ENCODE results near the gene GZMM.

Gene GZMM

GRCh38 chr19:543910-544608, at the start of gene GZMM:
Gene GZMM (plus strand): TSS chr19:544053. CDS start chr19:544072, 19 bp downstream.
- DNase-seq = no peak

DNA sequence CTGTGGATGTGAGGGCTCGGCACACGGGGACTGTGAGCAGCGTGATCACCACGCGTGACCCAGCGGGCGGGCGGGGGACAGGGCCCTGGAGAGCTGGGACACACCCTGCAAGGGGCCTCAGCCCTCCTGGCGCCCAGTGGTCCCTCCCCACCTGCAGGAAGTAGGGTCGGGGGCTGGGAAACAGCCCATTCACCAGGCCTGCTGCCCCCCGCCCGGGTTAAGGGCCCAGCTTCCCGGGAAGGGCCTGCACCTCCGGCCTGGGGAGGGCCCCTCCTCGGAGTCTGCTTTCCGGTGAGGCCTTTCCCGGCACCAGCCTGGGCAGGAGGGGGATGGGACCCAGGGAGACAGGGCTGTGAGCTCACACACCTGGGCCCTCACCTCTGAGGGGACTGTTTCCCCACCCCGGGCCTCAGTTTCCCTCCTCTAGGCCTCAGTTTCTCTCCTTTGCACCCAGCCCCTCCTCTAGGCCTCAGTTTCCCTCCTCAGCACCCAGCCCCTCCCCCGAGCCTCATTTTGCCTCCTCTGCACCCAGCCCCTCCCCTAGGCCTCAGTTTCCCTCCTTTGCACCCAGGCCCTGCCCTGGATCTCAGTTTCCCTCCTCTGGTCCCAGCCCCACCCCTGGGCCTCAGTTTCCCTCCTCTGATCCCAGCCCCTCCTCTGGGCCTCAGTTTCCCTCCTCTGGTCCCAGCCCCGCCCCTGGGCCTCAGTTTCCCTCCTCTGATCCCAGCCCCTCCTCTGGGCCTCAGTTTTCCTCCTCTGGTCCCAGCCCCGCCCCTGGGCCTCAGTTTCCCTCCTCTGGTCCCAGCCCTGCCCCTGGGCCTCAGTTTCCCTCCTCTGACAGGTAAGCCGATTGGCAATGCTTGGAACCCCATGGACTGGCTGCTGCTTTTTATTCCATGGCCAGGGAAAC, 49.4 kb upstream of the GZMM start:
- DNase-seq = no peak

GRCh38 chr19:495081-495401, 48.8 kb upstream of the GZMM start:
- no peak for DNase-seq

GRCh38 chr19:495402-496111, 48.3 kb upstream of the GZMM start:
- peak; percentile 80 for DNase-seq

GRCh38 chr19:496112-496665, 47.7 kb upstream of the GZMM start, which contains the start of gene MADCAM1:
Gene MADCAM1 (plus strand): TSS chr19:496486. CDS start chr19:496500, 14 bp downstream.
- no peak for DNase-seq

DNA sequence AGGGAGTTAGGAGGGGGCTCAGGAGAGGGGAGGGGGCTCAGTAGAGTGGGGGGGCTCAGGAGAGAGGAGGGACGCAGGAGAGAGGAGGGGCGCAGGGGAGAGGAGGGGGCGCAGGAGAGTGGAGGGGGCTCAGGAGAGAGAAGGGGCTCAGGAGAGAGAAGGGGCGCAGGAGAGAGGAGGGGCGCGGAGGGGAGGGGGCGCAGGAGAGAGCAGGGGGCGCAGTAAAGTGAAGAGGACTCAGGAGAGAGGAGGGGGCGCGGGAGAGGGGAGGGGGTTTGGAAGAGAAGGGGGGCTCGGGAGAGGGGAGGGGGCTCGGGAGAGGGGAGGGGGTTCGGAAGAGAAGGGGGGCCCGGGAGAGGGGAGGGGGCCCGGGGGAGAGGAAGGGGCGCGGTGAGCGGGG, 46.9 kb upstream of the GZMM start:
- no peak for DNase-seq

- DNase-seq = no peak
Observed at GRCh38 chr19:497491-497868, 46.4 kb upstream of the GZMM start.

DNA sequence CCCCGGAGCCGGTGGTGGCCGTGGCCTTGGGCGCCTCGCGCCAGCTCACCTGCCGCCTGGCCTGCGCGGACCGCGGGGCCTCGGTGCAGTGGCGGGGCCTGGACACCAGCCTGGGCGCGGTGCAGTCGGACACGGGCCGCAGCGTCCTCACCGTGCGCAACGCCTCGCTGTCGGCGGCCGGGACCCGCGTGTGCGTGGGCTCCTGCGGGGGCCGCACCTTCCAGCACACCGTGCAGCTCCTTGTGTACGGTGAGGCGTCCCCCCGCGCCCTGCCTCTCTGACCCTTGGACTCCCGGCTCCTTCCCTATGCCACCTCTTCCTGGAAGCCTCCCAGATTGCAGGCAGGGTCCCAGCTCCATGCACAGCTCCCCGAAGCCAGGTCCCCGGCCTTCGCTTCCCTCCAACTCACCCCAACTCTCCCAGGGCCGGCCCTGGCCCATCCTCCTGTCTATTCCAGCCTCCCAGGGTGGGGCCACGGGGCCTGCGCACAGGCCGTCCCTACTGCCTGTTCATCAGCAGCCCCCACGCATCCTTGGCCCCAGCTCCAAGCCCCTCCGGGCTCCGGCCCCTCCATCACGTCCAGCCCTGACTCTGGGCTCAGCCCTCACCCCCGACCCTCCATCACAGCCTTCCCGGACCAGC, 45.9 kb upstream of the GZMM start:
- DNase-seq = no peak

GRCh38 chr19:498511-498891, 45.4 kb upstream of the GZMM start:
- no peak for DNase-seq

DNA sequence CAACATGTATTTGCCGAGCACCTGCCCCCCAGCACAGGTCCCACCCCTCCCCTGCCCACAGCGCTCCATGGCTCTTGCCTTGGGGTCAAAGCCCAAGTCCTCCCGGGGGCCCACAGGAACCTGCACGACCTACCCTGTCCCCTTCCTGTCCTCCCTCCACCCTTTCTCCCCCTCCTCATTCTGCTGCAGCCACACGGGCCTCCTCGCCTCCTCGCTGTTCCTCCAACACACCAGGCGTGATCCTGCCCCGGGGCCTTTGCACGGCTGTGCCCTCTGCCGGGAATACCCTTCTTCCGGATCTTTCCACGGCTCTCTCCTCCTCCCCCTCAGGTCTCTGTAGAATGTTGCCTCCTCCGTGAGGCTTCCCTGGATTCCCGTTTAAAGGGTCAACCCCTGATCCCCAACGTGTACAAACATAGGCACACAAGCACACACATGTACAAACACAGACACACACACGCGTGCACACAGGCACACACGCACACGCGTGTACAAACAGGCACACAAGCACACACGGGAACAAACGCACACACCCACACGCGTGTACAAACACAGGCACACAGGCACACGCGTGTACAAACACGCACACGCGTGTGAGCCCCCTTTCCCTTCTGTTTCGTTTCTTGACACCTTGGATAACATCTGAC, 44.8 kb upstream of the GZMM start:
- no peak for DNase-seq

DNA sequence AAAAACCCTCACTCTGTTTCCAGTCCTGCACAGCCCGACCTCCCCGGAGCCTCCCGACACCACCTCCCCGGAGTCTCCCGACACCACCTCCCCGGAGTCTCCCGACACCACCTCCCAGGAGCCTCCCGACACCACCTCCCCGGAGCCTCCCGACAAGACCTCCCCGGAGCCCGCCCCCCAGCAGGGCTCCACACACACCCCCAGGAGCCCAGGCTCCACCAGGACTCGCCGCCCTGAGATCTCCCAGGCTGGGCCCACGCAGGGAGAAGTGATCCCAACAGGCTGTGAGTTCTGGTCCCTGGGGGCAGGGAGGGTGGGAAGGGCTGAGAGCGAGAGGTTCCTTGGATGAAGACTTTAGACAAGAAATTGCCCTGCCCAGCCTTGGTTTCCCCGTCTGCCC, 42.2 kb upstream of the GZMM start:
- DNase-seq = no peak

GRCh38 chr19:504616-505015, 39.2 kb upstream of the GZMM start:
- no peak for DNase-seq

DNA sequence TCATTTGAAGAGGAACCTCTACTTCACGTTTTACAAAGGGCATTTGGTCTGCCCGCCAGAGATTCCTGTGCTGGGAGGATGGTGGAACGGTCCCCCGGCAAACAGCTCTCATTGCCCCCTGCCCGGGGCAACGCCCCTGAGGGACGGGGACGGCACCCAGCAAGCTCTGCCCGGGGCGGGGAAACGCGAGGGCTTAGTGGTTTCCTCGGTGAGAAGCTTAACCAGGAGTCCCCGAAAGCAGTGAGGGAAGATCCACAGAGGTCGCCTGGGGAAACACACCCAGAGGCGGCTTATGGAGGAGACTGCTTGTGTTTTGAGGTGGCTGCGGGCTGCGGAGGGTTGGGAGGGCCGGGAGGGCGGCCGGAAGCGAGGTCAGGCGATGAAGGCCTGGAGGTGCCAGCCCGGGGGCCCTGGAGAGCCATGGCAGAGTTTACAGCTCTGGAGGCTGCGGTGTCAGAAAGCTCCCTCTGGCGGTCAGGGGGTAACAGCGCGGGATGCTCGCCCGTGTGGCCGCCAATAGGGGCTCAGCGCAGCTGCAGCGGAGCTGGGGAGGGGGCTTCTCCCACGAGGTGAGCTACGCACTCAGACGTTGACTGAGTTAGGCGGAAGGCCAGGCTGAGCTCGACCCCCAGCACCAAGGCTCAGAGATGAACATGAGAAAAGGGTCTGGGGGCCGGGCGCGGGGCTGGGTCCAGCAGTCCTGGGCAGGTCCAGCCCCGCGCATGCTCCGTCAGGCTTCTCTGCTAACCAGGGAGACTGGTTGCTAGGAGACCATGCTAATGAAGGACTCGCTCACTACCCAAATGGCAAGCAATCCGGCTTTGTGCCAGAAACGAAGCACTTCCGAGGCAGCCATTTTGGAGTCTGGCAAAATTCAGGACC, 37.2 kb upstream of the GZMM start:
- DNase-seq = peak; percentile 98

GRCh38 chr19:507286-508203, 36.3 kb upstream of the GZMM start, which contains the start of gene TPGS1:
Gene TPGS1 (plus strand): TSS chr19:507497. CDS start chr19:507507, 10 bp downstream.
- DNase-seq = peak; percentile 58

DNA sequence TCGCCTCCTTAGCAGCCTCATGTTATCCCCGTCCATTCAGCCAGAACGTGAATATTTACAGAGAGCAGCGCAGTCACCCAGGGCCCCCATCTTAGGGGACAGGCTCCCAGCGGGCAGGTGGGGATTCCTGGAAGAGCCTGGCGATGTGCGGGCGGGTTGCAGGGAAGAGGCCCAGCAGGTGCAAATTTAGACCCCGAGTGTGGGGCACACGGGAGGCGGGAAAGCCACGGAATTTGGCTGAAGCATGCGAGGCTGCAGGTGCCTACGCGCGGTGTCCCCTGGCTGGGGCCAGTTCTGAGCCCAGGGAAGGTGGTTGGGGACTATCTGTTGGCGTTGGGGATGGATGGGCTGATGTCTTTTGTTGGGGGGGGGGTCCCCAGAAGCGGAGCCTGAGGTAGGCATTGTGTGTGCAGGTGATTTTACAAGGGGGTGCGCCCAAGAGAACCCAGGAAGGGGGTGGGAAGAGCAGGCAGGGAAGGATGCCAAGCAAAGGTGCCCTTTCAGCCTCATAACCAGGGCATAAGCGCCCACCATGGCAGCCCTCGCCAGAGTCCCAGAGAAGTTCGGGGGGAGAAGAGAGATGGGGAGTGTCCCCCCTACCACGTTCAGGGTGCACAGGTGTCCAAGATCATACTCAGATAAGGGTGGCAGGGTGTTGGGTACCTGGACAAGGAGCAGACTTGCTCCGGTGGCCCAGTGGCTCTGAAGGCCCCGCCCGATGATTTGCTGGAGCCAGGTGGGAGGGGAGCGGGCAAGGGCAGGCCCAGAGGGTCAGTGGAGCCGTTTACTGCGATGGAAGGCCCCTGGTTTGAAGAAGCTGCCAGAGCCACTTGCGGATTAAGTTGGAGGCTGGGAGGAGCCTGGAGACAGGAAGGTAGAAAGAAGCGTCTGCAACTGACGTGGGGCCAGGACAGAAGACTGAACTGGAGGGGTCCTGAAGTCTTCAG, 35.4 kb upstream of the GZMM start:
- no peak for DNase-seq

- DNase-seq = peak; percentile 65
Observed at GRCh38 chr19:510606-511100, 33.2 kb upstream of the GZMM start.

DNA sequence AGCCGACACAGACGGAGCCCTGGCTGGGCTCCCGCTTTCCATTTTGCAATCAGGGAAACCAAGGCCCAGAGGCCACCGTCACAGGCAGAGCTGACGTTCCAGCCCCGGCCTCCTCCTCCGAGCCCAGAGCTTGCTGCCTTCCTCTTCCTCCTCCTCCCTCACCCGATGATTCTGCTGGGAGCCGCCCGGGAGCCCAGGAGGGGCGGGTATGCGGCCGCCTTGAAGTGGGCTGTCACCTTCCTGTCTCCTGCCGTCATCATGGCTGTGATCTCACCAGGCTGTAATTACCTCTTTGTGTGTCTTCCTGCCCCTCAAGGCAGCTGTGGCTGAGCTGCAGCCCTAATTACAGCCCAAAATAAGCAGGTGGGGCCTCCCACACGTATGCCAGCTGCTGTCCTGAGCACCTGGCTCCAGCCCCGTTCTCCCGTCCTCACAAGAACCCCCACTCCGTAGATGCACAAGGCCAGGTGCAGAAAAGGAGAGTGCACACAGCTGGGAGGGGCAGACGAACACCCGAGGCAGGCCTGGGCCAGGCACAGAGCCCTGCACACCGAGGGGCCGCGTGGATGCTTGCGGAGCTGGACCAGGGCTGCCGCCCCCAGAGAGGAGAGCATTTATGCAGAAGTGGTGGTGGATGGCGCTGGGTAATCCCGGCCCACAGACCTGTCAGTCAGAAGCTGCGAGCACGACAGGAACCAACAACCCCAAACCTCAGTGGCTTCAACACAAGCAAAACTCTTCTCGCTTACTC, 32.6 kb upstream of the GZMM start:
- peak; percentile 76 for DNase-seq

All from DMS 273 treated with DMSO at 0.1 percent for 48 hours (cell line).